GM18519 (cell line): Measurements from ENCODE around the gene MED27.
"Not testable (repeated sequence)": the region's sequence is repeated elsewhere in the genome, so short reads cannot be mapped to it uniquely, and the experiment has no call there.

Source experiments
- ATAC-seq: cut with Tn5 transposase; IDR thresholded peaks from one replicate; pipeline ENCODE4 v1.9.1; 2021; ENCODE audit warnings: mild to moderate bottlenecking, moderate library complexity; ENCODE audit not compliant: unreplicated experiment, low FRiP score

Gene MED27

GRCh38 chr9:131937451-131937850, 142.2 kb downstream of the MED27 start:
- no peak for ATAC-seq

DNA sequence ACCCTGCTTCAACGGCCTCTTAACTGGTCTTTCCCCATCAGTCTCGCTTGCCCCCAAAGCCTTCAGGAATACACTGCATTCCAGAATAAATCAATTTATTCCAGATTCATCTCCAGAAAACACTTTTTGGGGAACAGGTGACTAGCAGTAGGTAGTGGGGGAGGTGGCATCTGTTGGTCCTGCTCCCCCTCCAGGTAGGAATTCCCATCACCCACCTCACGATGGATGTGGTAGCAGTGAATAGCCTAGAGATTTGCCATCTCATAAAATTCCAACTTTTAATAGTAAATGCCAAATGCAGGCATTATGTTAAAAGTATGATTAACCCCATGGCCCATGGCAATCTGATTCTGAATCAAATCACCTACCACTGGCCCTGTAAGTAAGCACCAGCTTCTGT, 142.7 kb downstream of the MED27 start:
- ATAC-seq, result no peak

- no peak for ATAC-seq
These were observed 145.0 kb downstream of the MED27 start for GRCh38 chr9:131934673-131935072.

DNA sequence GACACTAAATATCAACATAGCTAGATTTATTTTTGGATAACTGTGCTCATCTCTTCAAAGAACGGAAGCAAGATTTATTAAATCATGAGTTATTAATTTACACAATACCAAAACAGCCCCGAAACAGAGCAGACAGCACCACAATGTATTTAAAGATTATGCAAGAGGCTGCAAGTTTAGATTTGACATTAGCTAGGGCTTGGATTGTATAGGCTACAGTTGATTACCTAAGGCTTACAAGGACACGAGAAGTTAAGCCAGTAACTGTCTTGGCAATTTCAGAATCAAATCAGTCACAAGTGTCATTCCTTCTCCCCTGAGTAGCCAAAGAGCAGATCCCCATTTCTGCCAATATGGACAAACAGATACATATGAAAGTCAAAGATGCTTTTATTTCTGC, 152.6 kb downstream of the MED27 start:
- no peak for ATAC-seq

DNA sequence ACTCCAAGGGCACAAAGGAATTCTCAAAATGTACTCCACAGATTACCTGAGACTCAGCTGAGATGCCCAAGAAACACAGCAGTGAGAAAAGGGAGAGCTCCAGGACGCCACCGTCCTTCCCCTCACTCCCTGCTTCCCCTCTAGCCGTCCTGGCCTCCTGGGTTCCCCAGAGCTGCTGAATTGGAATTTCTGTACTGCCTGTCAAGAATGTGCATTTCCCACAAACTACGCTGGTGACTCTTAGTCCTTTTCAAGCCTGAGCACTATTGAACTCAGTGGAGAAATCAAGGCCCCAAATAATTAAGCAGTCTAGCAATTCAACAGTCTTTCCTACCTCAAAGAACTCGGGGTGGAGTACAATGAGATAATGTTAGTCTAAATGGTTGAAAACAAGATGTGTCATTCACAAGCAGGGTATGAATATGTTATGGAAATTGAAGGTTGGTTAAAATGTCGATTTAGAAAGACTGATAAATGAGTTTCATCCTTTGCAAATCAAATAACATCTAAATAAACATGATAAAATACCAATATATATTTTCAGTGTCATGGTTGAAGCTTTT, 153.2 kb downstream of the MED27 start:
- ATAC-seq, result no peak

DNA sequence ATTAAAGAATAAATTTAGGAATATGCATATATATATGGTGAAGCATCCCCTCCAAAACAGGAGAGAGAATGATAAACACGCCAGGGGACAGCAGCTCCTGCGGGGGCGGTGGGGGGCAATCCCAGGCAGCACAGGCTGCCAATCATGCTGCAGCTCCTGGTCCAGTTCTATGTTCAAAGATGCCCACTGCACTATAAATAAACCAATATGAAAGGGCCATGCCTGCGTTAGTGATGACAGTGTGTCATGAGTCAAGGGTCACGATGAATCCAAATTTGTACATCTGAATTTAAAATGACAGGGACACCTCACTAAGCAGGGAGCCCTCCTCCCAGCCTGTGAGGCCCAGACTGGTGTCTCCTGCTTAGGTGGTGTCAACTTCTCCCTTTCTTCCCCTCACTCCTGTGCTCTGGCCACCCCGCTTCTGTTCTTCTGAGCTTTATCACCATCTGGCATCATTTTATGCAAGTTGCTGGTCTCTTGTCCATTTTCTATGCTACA, 153.9 kb downstream of the MED27 start:
- no peak for ATAC-seq

- ATAC-seq, result no peak
These were observed 155.9 kb downstream of the MED27 start for GRCh38 chr9:131923766-131924165.

GRCh38 chr9:131923132-131923671, 156.5 kb downstream of the MED27 start:
- no peak for ATAC-seq

- ATAC-seq, result not testable (repeated sequence)
These were observed 158.0 kb downstream of the MED27 start for GRCh38 chr9:131921635-131922034.

DNA sequence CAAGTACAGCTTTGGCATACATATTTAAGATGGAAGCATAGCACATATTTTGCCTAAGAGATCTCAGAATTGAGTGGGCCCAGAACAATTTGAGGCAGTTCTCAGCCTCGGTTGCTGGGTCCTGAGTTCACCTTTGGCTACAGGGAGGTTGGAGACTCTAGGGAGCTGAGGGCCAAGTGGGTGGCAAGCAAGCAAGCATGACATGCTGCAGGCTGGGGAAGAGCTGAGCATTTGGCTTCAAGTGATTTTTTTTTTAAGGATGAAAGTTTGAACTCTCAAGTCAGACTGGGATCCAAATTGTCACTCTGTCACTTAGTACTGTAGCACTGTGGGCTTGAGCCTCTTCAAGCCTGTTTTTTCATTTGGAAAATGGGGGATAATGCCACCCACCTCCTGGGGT, 160.5 kb downstream of the MED27 start:
- ATAC-seq, result no peak

GRCh38 chr9:131918481-131918880, 161.2 kb downstream of the MED27 start:
- no peak for ATAC-seq

DNA sequence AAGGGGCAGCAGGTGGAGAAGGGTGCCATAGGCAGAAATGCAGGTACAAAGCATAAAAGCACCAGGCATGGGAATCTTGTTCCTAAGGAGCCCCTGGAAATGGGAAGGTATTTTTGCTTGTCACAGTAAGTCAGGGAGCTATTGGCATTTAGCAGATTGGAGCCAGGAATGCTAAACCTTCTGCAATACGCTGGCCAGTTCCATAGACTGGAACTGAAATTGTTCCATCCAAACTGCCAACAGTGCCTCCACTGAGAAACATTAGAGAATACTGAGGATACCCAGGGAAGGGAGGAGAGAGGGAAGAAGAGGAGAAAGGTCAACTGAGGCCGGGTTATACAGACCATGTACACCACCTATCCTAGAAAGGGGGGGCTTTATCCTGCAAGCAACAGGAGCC, 162.7 kb downstream of the MED27 start:
- ATAC-seq, result no peak

GRCh38 chr9:131915181-131915580, 164.5 kb downstream of the MED27 start:
- ATAC-seq, result no peak

DNA sequence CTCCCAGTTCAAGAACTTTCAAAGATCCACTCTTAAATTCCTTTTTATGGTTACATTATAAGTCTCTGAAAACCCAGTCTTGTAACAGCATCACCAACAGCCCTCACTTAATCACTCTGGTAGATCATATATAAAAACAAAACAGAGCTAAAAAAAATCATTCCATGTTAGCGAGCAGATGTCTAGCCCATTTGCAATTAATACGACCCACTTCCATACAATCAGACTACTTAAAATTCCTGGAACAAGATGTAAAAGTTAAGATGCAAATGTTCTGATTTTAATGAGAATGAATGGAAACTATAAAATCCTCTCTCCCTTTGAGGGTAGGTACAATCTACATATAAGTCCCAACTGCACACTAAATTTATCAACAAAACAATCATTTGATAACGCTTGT, 167.0 kb downstream of the MED27 start:
- ATAC-seq, result no peak

GRCh38 chr9:131912069-131912468, 167.6 kb downstream of the MED27 start:
- no peak for ATAC-seq

- no peak for ATAC-seq
These were observed 169.1 kb downstream of the MED27 start for GRCh38 chr9:131910572-131910971.

DNA sequence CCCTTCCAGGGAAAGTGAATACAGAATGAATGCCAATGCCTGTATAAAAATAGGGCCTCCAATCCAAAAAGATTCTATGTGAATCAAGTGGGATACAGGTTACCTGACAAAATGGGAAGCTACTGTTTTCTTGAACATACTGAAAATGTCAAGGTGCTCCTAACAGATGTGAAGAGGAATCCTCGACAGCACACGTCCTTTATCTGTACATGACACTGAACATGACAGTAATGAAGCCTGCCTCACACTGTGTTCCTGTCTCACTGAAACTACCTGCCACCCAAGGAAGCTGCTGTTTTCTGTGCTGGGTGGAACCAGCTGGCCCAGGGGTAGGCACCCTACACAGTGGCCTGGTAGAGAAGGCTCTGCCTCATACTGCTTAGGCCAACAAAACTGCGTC, 174.5 kb downstream of the MED27 start:
- no peak for ATAC-seq

DNA sequence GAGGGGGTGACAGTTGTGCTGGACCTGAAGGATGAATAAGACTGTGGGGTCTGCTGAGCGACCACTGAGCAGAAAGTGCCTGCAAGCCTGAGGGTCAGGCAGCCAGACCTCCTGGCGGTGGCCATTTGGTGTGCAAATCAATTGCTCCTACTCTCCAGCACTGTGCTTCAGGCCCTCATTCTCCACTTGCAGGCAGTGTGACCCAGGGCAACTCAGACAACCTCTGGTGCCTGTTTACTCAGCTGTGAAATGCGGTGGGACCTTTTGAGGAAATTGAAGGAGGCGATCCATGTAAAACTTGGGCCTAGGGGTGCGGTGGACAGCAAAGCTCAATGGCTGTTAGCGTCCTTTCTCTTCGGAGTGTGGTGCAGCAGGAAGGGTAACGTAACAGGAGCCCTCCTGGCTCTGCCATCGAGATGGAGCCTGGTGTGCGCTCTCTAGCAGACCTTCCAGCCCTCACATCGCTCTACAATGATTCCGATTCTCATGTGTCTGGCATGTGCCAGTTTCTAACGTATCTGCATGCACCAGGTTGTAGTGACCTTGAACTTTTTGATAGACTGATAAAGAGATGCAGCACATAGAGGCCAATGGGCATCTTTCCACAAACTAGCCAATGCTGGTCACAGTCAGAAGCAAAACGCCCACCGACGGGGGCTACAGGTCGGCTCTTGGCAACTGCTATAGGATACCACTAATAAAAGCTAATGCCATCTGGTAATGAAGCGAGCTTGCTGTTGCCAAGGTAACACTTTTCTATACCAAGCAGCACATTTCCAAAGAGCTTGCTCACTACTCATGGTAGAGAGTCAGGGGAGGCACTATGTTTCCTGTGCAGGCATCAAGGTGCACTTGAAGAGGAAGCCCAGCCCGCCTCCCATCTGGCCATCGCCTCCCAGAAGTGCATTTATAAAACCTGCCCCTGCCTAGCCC, 180.1 kb downstream of the MED27 start:
- no peak for ATAC-seq

GRCh38 chr9:131892902-131893500, 186.7 kb downstream of the MED27 start:
- ATAC-seq, result no peak

- no peak for ATAC-seq
These were observed 187.4 kb downstream of the MED27 start for GRCh38 chr9:131892162-131892707.

GRCh38 chr9:131891598-131891997, 188.1 kb downstream of the MED27 start:
- ATAC-seq, result no peak
